Activated CD4-positive, alpha-beta T cell treated with anti-CD3 and anti-CD28 coated beads, Interleukin-2, amount 10 ng/mL, durations not matched to agents 7 days and 5 days (primary cell): ENCODE results near the gene OR2V1. TPM values are rescaled to one million over a fixed set of nuclear protein-coding genes. Genes with fewer than 3 reads are reported as not detected.
A peak's percentile ranks its signal among the peaks of the same experiment; 100 is the strongest.
"Not testable (repeated sequence)": the region's sequence is repeated elsewhere in the genome, so short reads cannot be mapped to it uniquely, and the experiment has no call there.

Source experiments
- CTCF ChIA-PET: fragments of 350-600 bp; sonication (Branson Sonifier 250); formaldehyde crosslinking; loops from one replicate; lab custom pipeline; 2021; ENCODE audit warnings: antibody characterized with exemption; lab: Charles Lee
- POLR2A ChIA-PET: fragments of 350-600 bp; sonication (Branson Sonifier 250); formaldehyde crosslinking; loops from one replicate; lab custom pipeline; 2021; ENCODE audit warnings: antibody characterized with exemption; lab: Charles Lee
- DNase-seq: peaks from one replicate; pipeline ENCODE4 v3.0.0-alpha.2; 2020
- H3K27ac Mint-ChIP-seq: one replicate; pipeline ENCODE4 v1.8.0; 2021; ENCODE audit warnings: mild to moderate bottlenecking, moderate library complexity, mixed read lengths
- H3K27me3 Mint-ChIP-seq: one replicate; pipeline ENCODE4 v1.8.0; 2021; ENCODE audit warnings: mixed read lengths
- H3K36me3 Mint-ChIP-seq: one replicate; pipeline ENCODE4 v1.8.0; 2021; ENCODE audit warnings: low read depth, mixed read lengths
- H3K4me1 Mint-ChIP-seq: one replicate; pipeline ENCODE4 v1.8.0; 2021; ENCODE audit warnings: mixed read lengths
- H3K4me3 Mint-ChIP-seq: one replicate; pipeline ENCODE4 v1.8.0; 2021; ENCODE audit warnings: mild to moderate bottlenecking, moderate library complexity, mixed read lengths
- H3K9me3 Mint-ChIP-seq: one replicate; pipeline ENCODE4 v1.8.0; 2021; ENCODE audit warnings: mixed read lengths
- total RNA-seq, 2 experiments: library from RNA; stranded (reverse); gene quantifications; one replicate each; pipeline ENCODE4 v1.2.3, GENCODE V29; 2021

The OR2V1 gene
- total RNA-seq, 2 experiments from 2014 or later, result not detected

GRCh38 chr5:181118369-181118768, 12.6 kb downstream of the OR2V1 start:
- H3K9me3 Mint-ChIP-seq, result no peaks in the 10 kb centered on the region
- ChIA-PET POLR2A (interaction anchor here (0.5 kb wide), 1 partner anchor 55 kb away, joined by 3 read pairs; no protein-coding TSS in a partner anchor), CTCF (no interaction called here)
- no peak overlapping the region for H3K27ac Mint-ChIP-seq
- no peak for DNase-seq
- H3K4me3 Mint-ChIP-seq, result no peak overlapping the region
- no peaks in the 10 kb centered on the region for H3K36me3 Mint-ChIP-seq
- H3K4me1 Mint-ChIP-seq, result peaks cover 11% of the 10 kb centered on the region
- peaks cover 63% of the 10 kb centered on the region for H3K27me3 Mint-ChIP-seq

- no peak overlapping the region for H3K27ac Mint-ChIP-seq
- no peaks in the 10 kb centered on the region for H3K9me3 Mint-ChIP-seq
- no peaks in the 10 kb centered on the region for H3K36me3 Mint-ChIP-seq
- H3K27me3 Mint-ChIP-seq, result peaks cover 52% of the 10 kb centered on the region
- H3K4me1 Mint-ChIP-seq, result peaks cover 11% of the 10 kb centered on the region
- ChIA-PET CTCF (no interaction called here), POLR2A (interaction anchor here (0.6 kb wide), 1 partner anchor 242 kb away, joined by 3 read pairs; no protein-coding TSS in a partner anchor)
- no peak overlapping the region for H3K4me3 Mint-ChIP-seq
- DNase-seq, result no peak
Observed at GRCh38 chr5:181114844-181115778, 15.9 kb downstream of the OR2V1 start.

- ChIA-PET POLR2A (interaction anchor here (0.6 kb wide), 1 partner anchor 241 kb away, joined by 3 read pairs; no protein-coding TSS in a partner anchor), CTCF (no interaction called here)
- Mint-ChIP-seq H3K4me3 (no peak overlapping the region), H3K36me3 (no peaks in the 10 kb centered on the region), H3K4me1 (peaks cover 11% of the 10 kb centered on the region), H3K27me3 (peaks cover 52% of the 10 kb centered on the region), H3K27ac (no peak overlapping the region), H3K9me3 (no peaks in the 10 kb centered on the region)
- DNase-seq, result no peak
Observed at GRCh38 chr5:181114284-181114843, 16.6 kb downstream of the OR2V1 start.

GRCh38 chr5:181113572-181113971, 17.4 kb downstream of the OR2V1 start:
- POLR2A ChIA-PET, H3K9me3 Mint-ChIP-seq, H3K36me3 Mint-ChIP-seq, H3K27ac Mint-ChIP-seq, H3K4me3 Mint-ChIP-seq, CTCF ChIA-PET, DNase-seq: not testable (repeated sequence)
- Mint-ChIP-seq H3K27me3 (peaks cover 55% of the 10 kb centered on the region), H3K4me1 (peaks cover 11% of the 10 kb centered on the region)

GRCh38 chr5:181112476-181112875, 18.5 kb downstream of the OR2V1 start:
- H3K9me3 Mint-ChIP-seq, result no peaks in the 10 kb centered on the region

GRCh38 chr5:181111010-181111409, 20.0 kb downstream of the OR2V1 start:
- Mint-ChIP-seq H3K4me3 (no peak overlapping the region), H3K4me1 (peaks cover 11% of the 10 kb centered on the region), H3K27me3 (peaks cover 37% of the 10 kb centered on the region), H3K27ac (no peak overlapping the region), H3K9me3 (no peaks in the 10 kb centered on the region), H3K36me3 (no peaks in the 10 kb centered on the region)
- ChIA-PET POLR2A (no interaction called here), CTCF (no interaction called here)
- no peak for DNase-seq

More at GRCh38 chr5:181112476-181112875, 18.5 kb downstream of the OR2V1 start:
- no peak overlapping the region for H3K4me3 Mint-ChIP-seq
- no peak for DNase-seq
- H3K27me3 Mint-ChIP-seq, result peaks cover 50% of the 10 kb centered on the region
- no peaks in the 10 kb centered on the region for H3K36me3 Mint-ChIP-seq
- ChIA-PET CTCF (no interaction called here), POLR2A (no interaction called here)
- H3K4me1 Mint-ChIP-seq, result peaks cover 11% of the 10 kb centered on the region
- H3K27ac Mint-ChIP-seq, result no peak overlapping the region

- no peaks in the 10 kb centered on the region for H3K9me3 Mint-ChIP-seq
- CTCF ChIA-PET, result no interaction called here
- no peak overlapping the region for H3K4me3 Mint-ChIP-seq
- peaks cover 2% of the 10 kb centered on the region for H3K36me3 Mint-ChIP-seq
- peaks cover 34% of the 10 kb centered on the region for H3K27me3 Mint-ChIP-seq
- H3K4me1 Mint-ChIP-seq, result peaks cover 1% of the 10 kb centered on the region
- peak; percentile 3 for DNase-seq
- POLR2A ChIA-PET, result no interaction called here
- no peak overlapping the region for H3K27ac Mint-ChIP-seq
Observed at GRCh38 chr5:181109489-181110013, 21.4 kb downstream of the OR2V1 start.

GRCh38 chr5:181108578-181109165, 22.3 kb downstream of the OR2V1 start:
- DNase-seq, result peak; percentile 1
- CTCF ChIA-PET, result no interaction called here
- H3K27me3 Mint-ChIP-seq, result peaks cover 31% of the 10 kb centered on the region
- POLR2A ChIA-PET, result no interaction called here
- no peak overlapping the region for H3K27ac Mint-ChIP-seq
- H3K36me3 Mint-ChIP-seq, result peaks cover 6% of the 10 kb centered on the region
- H3K9me3 Mint-ChIP-seq, result no peaks in the 10 kb centered on the region
- H3K4me3 Mint-ChIP-seq, result no peak overlapping the region
- H3K4me1 Mint-ChIP-seq, result peaks cover 5% of the 10 kb centered on the region

- Mint-ChIP-seq H3K4me1 (peaks cover 5% of the 10 kb centered on the region), H3K4me3 (no peak overlapping the region), H3K27ac (no peak overlapping the region), H3K27me3 (peaks cover 31% of the 10 kb centered on the region), H3K36me3 (peaks cover 6% of the 10 kb centered on the region), H3K9me3 (no peaks in the 10 kb centered on the region)
- ChIA-PET POLR2A (no interaction called here), CTCF (interaction anchor here (0.9 kb wide), 1 partner anchor 14 kb away, joined by 3 read pairs; no protein-coding TSS in a partner anchor)
- DNase-seq, result no peak
Observed at GRCh38 chr5:181107699-181108098, 23.3 kb downstream of the OR2V1 start.

- Mint-ChIP-seq H3K36me3 (peaks cover 6% of the 10 kb centered on the region), H3K4me3 (no peak overlapping the region), H3K9me3 (no peaks in the 10 kb centered on the region), H3K27me3 (peaks cover 26% of the 10 kb centered on the region), H3K4me1 (peaks cover 5% of the 10 kb centered on the region), H3K27ac (no peak overlapping the region)
- ChIA-PET CTCF (no interaction called here), POLR2A (no interaction called here)
- DNase-seq, result no peak
Observed at GRCh38 chr5:181105391-181106025, 25.5 kb downstream of the OR2V1 start.

- DNase-seq, CTCF ChIA-PET, POLR2A ChIA-PET, H3K36me3 Mint-ChIP-seq, H3K27ac Mint-ChIP-seq, H3K4me1 Mint-ChIP-seq, H3K9me3 Mint-ChIP-seq, H3K4me3 Mint-ChIP-seq: not testable (repeated sequence)
- H3K27me3 Mint-ChIP-seq, result peaks cover 32% of the 10 kb centered on the region
Observed at GRCh38 chr5:181104606-181105390, 26.2 kb downstream of the OR2V1 start.

- peaks cover 38% of the 10 kb centered on the region for H3K27me3 Mint-ChIP-seq
- DNase-seq, CTCF ChIA-PET, POLR2A ChIA-PET, H3K27ac Mint-ChIP-seq, H3K9me3 Mint-ChIP-seq, H3K36me3 Mint-ChIP-seq: not testable (repeated sequence)
- H3K4me1 Mint-ChIP-seq, result peaks cover 11% of the 10 kb centered on the region
- peak overlapping the region; percentile 56 for H3K4me3 Mint-ChIP-seq
Observed at GRCh38 chr5:181104259-181104568, 26.8 kb downstream of the OR2V1 start.
